ENCODE measurements around the gene LY9.

GRCh38 chr1:160853754-160854153 is 57.8 kb downstream of the LY9 start:
- TF ChIP-seq CTCF (IDR thresholded peaks at IDR 0.05) (no peak), POLR2A (IDR thresholded peaks at IDR 0.05) (no peak)

All from right lobe of liver (tissue), 4 donors.